HepG2 (cell line): ENCODE data around the gene CHKB. TPM values are rescaled to one million over a fixed set of nuclear protein-coding genes. Genes with fewer than 3 reads are reported as not detected.

Source experiments
- CREM ChIP-seq, 2 experiments: sonication (generic) in 1 of 2; formaldehyde crosslinking in 1 of 2; IDR thresholded peaks; 2 replicates each; pipeline versions ENCODE4 v1.4.0 to v1.6.1; 2016 to 2020; ENCODE audit warnings: antibody characterized with exemption in 1 of 2, mild to moderate bottlenecking in 1 of 2, missing genetic modification reagents in 1 of 2
- DNMT3B ChIP-seq: conservative IDR thresholded peaks from 2 replicates; pipeline ENCODE4 v1.6.1; 2016; ENCODE audit warnings: missing biosample characterization, control low read depth
- FOXM1 ChIP-seq: sonication (generic); formaldehyde crosslinking; IDR thresholded peaks from 2 replicates; pipeline ENCODE4 v1.5.0; 2020; ENCODE audit warnings: missing genetic modification reagents
- GLI4 ChIP-seq: sonication (generic); formaldehyde crosslinking; IDR thresholded peaks from 2 replicates; pipeline ENCODE4 v1.5.1; 2020; ENCODE audit warnings: missing genetic modification reagents, mild to moderate bottlenecking, moderate library complexity, borderline replicate concordance
- HNRNPUL1 ChIP-seq: fragments of 200-400 bp; formaldehyde crosslinking; IDR thresholded peaks from 2 replicates; pipeline ENCODE4 v1.6.1; 2017; ENCODE audit warnings: low read depth, mild to moderate bottlenecking, low read length, moderate library complexity
- KMT2A ChIP-seq: sonication (generic); formaldehyde crosslinking; IDR thresholded peaks from 2 replicates; pipeline ENCODE4 v1.4.0; 2020; ENCODE audit warnings: missing genetic modification reagents
- MAFK ChIP-seq, 2 experiments: IDR thresholded peaks in 1 of 2; conservative IDR thresholded peaks in 1 of 2; 2 replicates each; pipeline ENCODE4 v1.6.1; 2011; ENCODE audit warnings: improper control_type of control experiment in 2 of 2, low read length in 2 of 2
- MEIS1 ChIP-seq: sonication (generic); formaldehyde crosslinking; IDR thresholded peaks from 2 replicates; pipeline ENCODE4 v1.9.0; 2021; ENCODE audit warnings: mild to moderate bottlenecking, missing genetic modification reagents, moderate library complexity, borderline replicate concordance
- MLXIP ChIP-seq: sonication (generic); formaldehyde crosslinking; IDR thresholded peaks from 2 replicates; pipeline ENCODE4 v1.9.0; 2021; ENCODE audit warnings: missing genetic modification reagents, borderline replicate concordance
- NCOA5 ChIP-seq: sonication (generic); formaldehyde crosslinking; IDR thresholded peaks from 2 replicates; pipeline ENCODE4 v1.4.0; 2020; ENCODE audit warnings: missing genetic modification reagents
- NFE2L1 ChIP-seq: sonication (generic); formaldehyde crosslinking; IDR thresholded peaks from 2 replicates; pipeline ENCODE4 v1.4.0; 2020; ENCODE audit warnings: missing genetic modification reagents, mild to moderate bottlenecking, borderline replicate concordance
- NONO ChIP-seq, 2 experiments: fragments of 450-650 bp in 1 of 2; sonication (generic) in 1 of 2; formaldehyde crosslinking in 1 of 2; IDR thresholded peaks in 1 of 2; conservative IDR thresholded peaks in 1 of 2; 2 replicates each; pipeline versions ENCODE4 v1.6.1 to v1.8.0; 2017 to 2022; ENCODE audit warnings: mild to moderate bottlenecking in 1 of 2, missing genetic modification reagents in 1 of 2, moderate library complexity in 1 of 2
- NR3C1 ChIP-seq: sonication (generic); formaldehyde crosslinking; IDR thresholded peaks from 2 replicates; pipeline ENCODE4 v1.4.0; 2020; ENCODE audit warnings: missing genetic modification reagents
- PBX3 ChIP-seq: sonication (generic); formaldehyde crosslinking; IDR thresholded peaks from 2 replicates; pipeline ENCODE4 v1.8.1; 2023; ENCODE audit warnings: missing genetic modification reagents, inconsistent platforms, borderline replicate concordance
- SMC3 ChIP-seq: IDR thresholded peaks from 2 replicates; pipeline ENCODE4 v1.6.1; 2011; ENCODE audit warnings: low read length, improper control_type of control experiment
- TEAD3 ChIP-seq: optimal IDR thresholded peaks from 2 replicates; pipeline ENCODE3; 2016; ENCODE audit warnings: borderline replicate concordance
- TMF1 ChIP-seq: sonication (generic); formaldehyde crosslinking; IDR thresholded peaks from 2 replicates; pipeline ENCODE4 v1.8.1; 2022; ENCODE audit warnings: low read depth, missing genetic modification reagents
- ZC3H13 ChIP-seq: sonication (generic); formaldehyde crosslinking; IDR thresholded peaks from 2 replicates; pipeline ENCODE4 v1.8.1; 2023; ENCODE audit warnings: mild to moderate bottlenecking, missing genetic modification reagents, moderate library complexity
- ZNF101 ChIP-seq: sonication (generic); formaldehyde crosslinking; IDR thresholded peaks from 2 replicates; pipeline ENCODE4 v1.4.0; 2020; ENCODE audit warnings: mild to moderate bottlenecking, low read depth, missing genetic modification reagents, borderline replicate concordance
- ZNF160 ChIP-seq: sonication (generic); formaldehyde crosslinking; IDR thresholded peaks from 2 replicates; pipeline ENCODE4 v1.8.0; 2022; ENCODE audit warnings: mild to moderate bottlenecking, inconsistent platforms, missing genetic modification reagents
- ZNF451 ChIP-seq: sonication (generic); formaldehyde crosslinking; IDR thresholded peaks from 2 replicates; pipeline ENCODE4 v1.5.0; 2020; ENCODE audit warnings: mild to moderate bottlenecking, missing genetic modification reagents
- ZNF501 ChIP-seq: sonication (generic); formaldehyde crosslinking; IDR thresholded peaks from 2 replicates; pipeline ENCODE4 v1.5.1; 2020; ENCODE audit warnings: mild to moderate bottlenecking, moderate library complexity, missing genetic modification reagents
- ZNF788 ChIP-seq: sonication (generic); formaldehyde crosslinking; IDR thresholded peaks from 2 replicates; pipeline ENCODE4 v1.5.0; 2020; ENCODE audit warnings: mild to moderate bottlenecking, missing genetic modification reagents, borderline replicate concordance
- ZSCAN31 ChIP-seq: sonication (generic); formaldehyde crosslinking; IDR thresholded peaks from 2 replicates; pipeline ENCODE4 v1.5.0; 2020; ENCODE audit warnings: low read depth, mild to moderate bottlenecking, missing genetic modification reagents
- polyA plus RNA-seq, 8 experiments: library from polyadenylated mRNA; depleted of rRNA in 3 of 8; stranded (reverse) in 7 of 8; unstranded in 1 of 8; fragments of >200 nt; fragmentation: Illumina TruSeq in 4 of 8; extraction: Trizol in 4 of 8; gene quantifications; 2 replicates each; pipeline versions ENCODE4 v1.2.1 to v1.2.3, GENCODE V29; 2011 to 2016; ENCODE audit warnings: low read depth in 4 of 8, missing spikeins in 1 of 8, mixed read lengths in 1 of 8; ENCODE audit not compliant: insufficient read depth in 1 of 8
- total RNA-seq, 5 experiments: library from RNA; depleted of rRNA; stranded (reverse); fragments of >200 nt; fragmentation: Illumina TruSeq; extraction: Trizol; gene quantifications; 2 replicates each; pipeline ENCODE4 v1.2.3, GENCODE V29; 2016; ENCODE audit warnings: low read depth in 1 of 5

The CHKB gene
- total and polyA plus RNA-seq, 2 of the 13 experiments (the other 11 are each of a cell fraction or from before 2014, with no cell fraction given) = 24.5 to 42.7 TPM

- TF ChIP-seq GLI4 (CRISPR knock-in tag) (peak; percentile 99), ZNF451 (CRISPR knock-in tag) (peak; percentile 99), MAFK (conservative IDR thresholded peaks at IDR 0.05 in 1 of 2, IDR thresholded peaks at IDR 0.05 in 1 of 2; ENCODE audit: low read length in 2 of 2) (no peak), ZNF788 (CRISPR knock-in tag) (peak; percentile 80), NONO (IDR thresholded peaks at IDR 0.05) (no peak), NONO (CRISPR knock-in tag; conservative IDR thresholded peaks at IDR 0.05) (peak; percentile 35; the same call in 1 of the 2 replicates), TMF1 (CRISPR knock-in tag) (peak; percentile 99), PBX3 (CRISPR knock-in tag) (peak; percentile 99), DNMT3B (CRISPR knock-in tag) (peak; percentile 99), MLXIP (peak; percentile 98), CREM (IDR thresholded peaks at IDR 0.05) (no peak), CREM (CRISPR knock-in tag; IDR thresholded peaks at IDR 0.05) (peak; percentile 71), KMT2A (peak; percentile 89), NCOA5 (CRISPR knock-in tag) (peak; percentile 92), NR3C1 (CRISPR knock-in tag) (peak; percentile 94; the same call in 1 of the 2 replicates), NFE2L1 (CRISPR knock-in tag) (peak; percentile 88; the same call in 1 of the 2 replicates), ZNF501 (CRISPR knock-in tag) (peak; percentile 80), ZC3H13 (CRISPR knock-in tag) (peak; percentile 96), ZSCAN31 (CRISPR knock-in tag) (peak; percentile 93), ZNF160 (CRISPR knock-in tag) (peak; percentile 97), TEAD3 (CRISPR knock-in tag) (peak; percentile 80), SMC3 (no peak), MEIS1 (CRISPR knock-in tag) (peak; percentile 85), ZNF101 (CRISPR knock-in tag) (0 out of 2 replicates have a peak, but pooled peaks have one; percentile 41), HNRNPUL1 (no peak), FOXM1 (CRISPR knock-in tag) (peak; percentile 97)
Measured at GRCh38 chr22:50599816-50600455, 17.3 kb upstream of the CHKB start (continued).
